Stimulated activated CD4-positive, alpha-beta T cell treated with anti-CD3 and anti-CD28 coated beads, Interleukin-15, amount 100 ng/mL, for 24 hours (primary cell): ENCODE results near the gene BOC.
A peak's percentile ranks its signal among the peaks of the same experiment; 100 is the strongest.

Source experiments
- DNase-seq: peaks from one replicate; pipeline ENCODE4 v3.0.0-alpha.2; 2020

BOC gene

GRCh38 chr3:113194823-113195401, 16.4 kb upstream of the BOC start:
- no peak for DNase-seq

GRCh38 chr3:113200351-113200750, 11.0 kb upstream of the BOC start:
- no peak for DNase-seq

GRCh38 chr3:113200946-113201345, 10.4 kb upstream of the BOC start:
- no peak for DNase-seq

GRCh38 chr3:113204371-113204770, 7.0 kb upstream of the BOC start:
- DNase-seq = no peak

GRCh38 chr3:113205481-113205880, 5.9 kb upstream of the BOC start:
- DNase-seq = no peak

- DNase-seq = no peak
Observed at GRCh38 chr3:113210604-113211329, 590 bp upstream of the BOC start.

GRCh38 chr3:113212150-113212843, 940 bp downstream of the BOC start:
- DNase-seq = peak; percentile 18

- no peak for DNase-seq
Observed at GRCh38 chr3:113212844-113213375, 1.6 kb downstream of the BOC start.

- DNase-seq = no peak
Observed at GRCh38 chr3:113213896-113214587, 2.7 kb downstream of the BOC start.

GRCh38 chr3:113214917-113215595, 3.7 kb downstream of the BOC start:
- no peak for DNase-seq

- DNase-seq = no peak
Observed at GRCh38 chr3:113216393-113216792, 5.0 kb downstream of the BOC start.

- no peak for DNase-seq
Observed at GRCh38 chr3:113218011-113218680, 6.8 kb downstream of the BOC start.

GRCh38 chr3:113218681-113219045, 7.3 kb downstream of the BOC start:
- no peak for DNase-seq

- DNase-seq = no peak
Observed at GRCh38 chr3:113219605-113220300, 8.4 kb downstream of the BOC start.

GRCh38 chr3:113220721-113221120, 9.4 kb downstream of the BOC start:
- no peak for DNase-seq

- DNase-seq = no peak
Observed at GRCh38 chr3:113221721-113222257, 10.4 kb downstream of the BOC start.

- DNase-seq = no peak
Observed at GRCh38 chr3:113222451-113223086, 11.2 kb downstream of the BOC start.

GRCh38 chr3:113223475-113224281, 12.3 kb downstream of the BOC start:
- peak; percentile 49 for DNase-seq

GRCh38 chr3:113225286-113225685, 13.9 kb downstream of the BOC start:
- no peak for DNase-seq

- no peak for DNase-seq
Observed at GRCh38 chr3:113226491-113226890, 15.1 kb downstream of the BOC start.
